Measurements from ENCODE around the gene RGS3. TPM values are rescaled to one million over a fixed set of nuclear protein-coding genes. Genes with fewer than 3 reads are reported as not detected.

The RGS3 gene
- total and polyA plus RNA-seq, 2 donors (not counting 3 experiments of a cell fraction or from before 2014, with no cell fraction given) = 356 to 416 TPM

DNA sequence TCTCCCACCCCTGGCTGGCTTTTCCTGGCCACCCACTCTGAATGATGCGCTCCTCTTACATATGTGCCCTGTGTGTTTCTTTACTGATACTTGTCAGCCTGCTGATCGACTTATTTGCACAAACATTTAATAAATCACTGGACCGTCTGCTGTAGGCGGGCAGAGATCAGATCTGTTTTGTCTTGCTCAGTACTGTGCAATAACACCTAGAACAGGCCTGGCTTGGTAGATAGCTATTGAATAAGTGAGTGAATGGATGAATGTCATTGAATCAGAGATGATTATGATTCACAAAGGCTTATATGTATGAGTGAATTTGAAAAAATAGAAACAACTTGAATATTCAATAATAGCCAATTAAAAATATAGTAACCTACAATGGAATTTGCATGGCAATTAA is 165.1 kb downstream of the RGS3 start:
- H3K9ac ChIP-seq (replicated peaks; ENCODE audit: extremely low read depth, insufficient read depth, low read length) = no peak overlapping the region
- ChIA-PET CTCF (interaction anchor here (1.9 to 3.1 kb wide), 2 partner anchors 19 to 27 kb away, joined by 4 to 13 read pairs; no protein-coding TSS in a partner anchor), POLR2A (no interaction called here)
- H3K4me3 ChIP-seq (replicated peaks in 1 of 3; ENCODE audit: insufficient read depth in 1 of 3, low read depth in 1 of 3, low read length in 3 of 3) = no peak overlapping the region
- intact Hi-C loops (cut with micrococcal nuclease) = no loop called here
- H3K4me1 ChIP-seq (ENCODE audit: control insufficient read depth, extremely low read depth, insufficient read depth, low read length) = peaks cover 5% of the 10 kb centered on the region
- no peak for FAIRE-seq
- H3K27me3 ChIP-seq (ENCODE audit: control insufficient read depth in 2 of 2, insufficient read depth in 2 of 2, low read length in 2 of 2) = no peaks in the 10 kb centered on the region
- H3K4me2 ChIP-seq (ENCODE audit: insufficient read depth, low read length) = no peak overlapping the region
- H2AFZ ChIP-seq (ENCODE audit: low read depth, low read length) = no peak overlapping the region
- dilution Hi-C loops (cut with MboI; ENCODE audit: extremely low pct_ligation_motif_present, low sequenced_read_pairs) = no loop called here
- no peak overlapping the region for H3K27ac ChIP-seq (ENCODE audit: insufficient read depth, low read depth, low read length)
- no peak for TF ChIP-seq GATA2 (IDR thresholded peaks at IDR 0.05; ENCODE audit: insufficient read depth, insufficient read length, low read depth, low read length)
- TF ChIP-seq POLR2AphosphoS5 (IDR thresholded peaks at IDR 0.05; ENCODE audit: insufficient read depth, low read depth, low read length) = no peak
- no peaks in the 10 kb centered on the region for H4K20me1 ChIP-seq (replicated peaks; ENCODE audit: control insufficient read depth, extremely low read depth, insufficient read depth, low read length)
- no peaks in the 10 kb centered on the region for H3K9me1 ChIP-seq (replicated peaks; ENCODE audit: control insufficient read depth, extremely low read depth, insufficient read depth, low read length)
- no peaks in the 10 kb centered on the region for H3K79me2 ChIP-seq (ENCODE audit: control insufficient read depth, insufficient read depth, low read length)
- H3K36me3 ChIP-seq (ENCODE audit: control insufficient read depth in 2 of 2, extremely low read depth in 1 of 2, insufficient read depth in 2 of 2, low read length in 2 of 2) = no peaks in the 10 kb centered on the region
- no peaks in the 10 kb centered on the region for H3K9me3 ChIP-seq (replicated peaks; ENCODE audit: control insufficient read depth, insufficient read depth, low read length)
- no peak for DNase-seq (ENCODE audit: low read depth, low spot score)
- no TSS peak for BruUV-seq (replicated peaks)

- H3K4me2 ChIP-seq (ENCODE audit: insufficient read depth, low read length) = no peak overlapping the region
- no peaks in the 10 kb centered on the region for H3K27me3 ChIP-seq (ENCODE audit: control insufficient read depth in 2 of 2, insufficient read depth in 2 of 2, low read length in 2 of 2)
- H3K9me3 ChIP-seq (replicated peaks; ENCODE audit: control insufficient read depth, insufficient read depth, low read length) = no peaks in the 10 kb centered on the region
- H3K36me3 ChIP-seq (ENCODE audit: control insufficient read depth in 2 of 2, extremely low read depth in 1 of 2, insufficient read depth in 2 of 2, low read length in 2 of 2) = no peaks in the 10 kb centered on the region
- H3K27ac ChIP-seq (ENCODE audit: insufficient read depth, low read depth, low read length) = no peak overlapping the region
- no peak overlapping the region for H3K9ac ChIP-seq (replicated peaks; ENCODE audit: extremely low read depth, insufficient read depth, low read length)
- no peaks in the 10 kb centered on the region for H3K9me1 ChIP-seq (replicated peaks; ENCODE audit: control insufficient read depth, extremely low read depth, insufficient read depth, low read length)
- no peaks in the 10 kb centered on the region for H3K79me2 ChIP-seq (ENCODE audit: control insufficient read depth, insufficient read depth, low read length)
- no peak overlapping the region for H3K4me3 ChIP-seq (replicated peaks in 1 of 3; ENCODE audit: insufficient read depth in 1 of 3, low read depth in 1 of 3, low read length in 3 of 3)
- no peak overlapping the region for H2AFZ ChIP-seq (ENCODE audit: low read depth, low read length)
- no peaks in the 10 kb centered on the region for H4K20me1 ChIP-seq (replicated peaks; ENCODE audit: control insufficient read depth, extremely low read depth, insufficient read depth, low read length)
- intact Hi-C loops (cut with micrococcal nuclease) = no loop called here
- TF ChIP-seq EZH2 (IDR thresholded peaks at IDR 0.05; ENCODE audit: borderline replicate concordance, low read depth, low read length, severe bottlenecking) = no peak
- TF ChIP-seq MYC (IDR thresholded peaks at IDR 0.05; ENCODE audit: low read depth, low read length) = no peak
- H3K4me1 ChIP-seq (ENCODE audit: control insufficient read depth, extremely low read depth, insufficient read depth, low read length) = peaks cover 24% of the 10 kb centered on the region
- no TSS peak for BruUV-seq (replicated peaks)
- ChIA-PET POLR2A (interaction anchor here (1.0 kb wide), 1 partner anchor 49 kb away, joined by 3 read pairs; no protein-coding TSS in a partner anchor), CTCF (no interaction called here)
- peak; percentile 4 for FAIRE-seq
- no peak for DNase-seq (ENCODE audit: low read depth, low spot score)
- dilution Hi-C loops (cut with MboI; ENCODE audit: extremely low pct_ligation_motif_present, low sequenced_read_pairs) = no loop called here
Measured at GRCh38 chr9:113630386-113631136, 167.0 kb downstream of the RGS3 start.
